ENCODE results near the gene C11orf87. TPM values are rescaled to one million over a fixed set of nuclear protein-coding genes. Genes with fewer than 3 reads are reported as not detected.

C11orf87 gene
- total and polyA plus RNA-seq, 2 of the 8 experiments (the other 6 are each of a cell fraction or from before 2014, with no cell fraction given) = 0.22 to 0.32 TPM

DNA sequence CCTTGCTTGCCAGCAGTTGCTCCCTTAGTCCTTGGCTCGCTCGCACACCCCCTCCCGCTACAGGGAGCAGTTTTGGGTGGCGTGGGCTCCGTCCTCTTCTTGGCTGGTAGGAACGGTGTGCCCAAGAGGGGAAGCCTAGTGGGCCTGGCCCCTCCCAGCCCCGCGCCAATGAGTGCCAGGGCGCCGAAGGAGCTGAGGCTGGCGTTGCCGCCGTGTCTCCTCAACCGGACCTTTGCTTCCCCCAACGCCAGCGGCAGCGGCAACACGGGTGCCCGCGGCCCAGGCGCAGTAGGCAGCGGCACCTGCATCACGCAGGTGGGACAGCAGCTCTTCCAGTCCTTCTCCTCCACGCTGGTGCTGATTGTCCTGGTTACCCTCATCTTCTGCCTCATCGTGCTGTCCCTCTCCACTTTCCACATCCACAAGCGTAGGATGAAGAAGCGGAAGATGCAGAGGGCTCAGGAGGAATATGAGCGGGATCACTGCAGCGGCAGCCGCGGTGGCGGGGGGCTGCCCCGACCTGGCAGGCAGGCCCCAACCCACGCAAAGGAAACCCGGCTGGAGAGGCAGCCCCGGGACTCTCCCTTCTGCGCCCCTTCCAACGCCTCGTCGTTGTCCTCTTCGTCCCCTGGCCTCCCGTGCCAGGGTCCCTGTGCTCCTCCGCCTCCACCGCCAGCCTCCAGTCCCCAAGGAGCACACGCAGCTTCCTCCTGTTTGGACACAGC, 1.6 kb downstream of the C11orf87 start:
- H4K20me1 ChIP-seq (replicated peaks in 1 of 2; ENCODE audit: control insufficient read depth in 1 of 2, insufficient read depth in 2 of 2, low read length in 2 of 2) = peaks cover 0 to 4% of the 10 kb centered on the region in 2 experiments
- H3K9me3 ChIP-seq (ENCODE audit: insufficient read depth in 2 of 2, low read depth in 1 of 2, low read length in 1 of 2) = no peaks in the 10 kb centered on the region
- ChIA-PET POLR2A (ENCODE audit: partially characterized antibody) (no interaction called here), CTCF (ENCODE audit: partially characterized antibody) (interaction anchor here (0.7 to 4.8 kb wide), 4 partner anchors 15 to 292 kb away, joined by 3 to 25 read pairs (median 4); no protein-coding TSS in a partner anchor)
- no peak overlapping the region for H2AK5ac ChIP-seq (ENCODE audit: low read depth, low read length)
- H4K5ac ChIP-seq (ENCODE audit: insufficient read length, low read depth, low read length) = no peak overlapping the region
- H3K9ac ChIP-seq (replicated peaks in 1 of 4; ENCODE audit: extremely low read depth in 1 of 4, low read depth in 3 of 4, low read length in 3 of 4) = no peak overlapping the region
- peaks cover 15 to 34% (median 30%) of the 10 kb centered on the region in 4 experiments for H3K27me3 ChIP-seq (replicated peaks in 1 of 4; ENCODE audit: control insufficient read depth in 3 of 4, extremely low read depth in 1 of 4, insufficient read depth in 3 of 4, low read length in 3 of 4)
- peak overlapping the region; percentile 77; the same call in 1 of the 2 replicates for H2AFZ ChIP-seq (ENCODE audit: low read length)
- H2BK5ac ChIP-seq (ENCODE audit: low read depth, low read length) = no peak overlapping the region
- WGBS, 2 experiments (ENCODE audit: extremely low coverage in 1 of 2, insufficient coverage in 1 of 2, insufficient read length in 1 of 2, insufficient replicate concordance in 2 of 2, low coverage in 1 of 2, low lambda C conversion rate in 2 of 2, missing lambda C conversion rate in 1 of 2) = 21% methylated on average over 39 of the region's 45 CpGs; no CpG with 5 or more reads in 1 of the 2 experiments
- peaks cover 16% of the 10 kb centered on the region for H3K23me2 ChIP-seq (ENCODE audit: low read depth, low read length)
- H3K56ac ChIP-seq (replicated peaks; ENCODE audit: insufficient read length, low read depth, low read length) = no peak overlapping the region
- H3K27ac ChIP-seq (ENCODE audit: low read depth, low read length) = no peak overlapping the region
- H3K4me1 ChIP-seq (replicated peaks in 1 of 4; ENCODE audit: control insufficient read depth in 3 of 4, insufficient read depth in 4 of 4, low read length in 3 of 4) = peaks cover 0 to 11% (median 6%) of the 10 kb centered on the region in 4 experiments; a peak in 5 of 7 replicates
- no peaks in the 10 kb centered on the region for H3K79me2 ChIP-seq (ENCODE audit: control insufficient read depth in 1 of 2, insufficient read depth in 2 of 2, low read length in 2 of 2)
- H3K23ac ChIP-seq (ENCODE audit: insufficient read length) = no peak overlapping the region
- no peak overlapping the region for H3K4ac ChIP-seq (replicated peaks; ENCODE audit: insufficient read length, low read depth, low read length)
- no peak overlapping the region for H4K91ac ChIP-seq (replicated peaks; ENCODE audit: insufficient read length, low read length)
- FAIRE-seq = no peak
- H2BK20ac ChIP-seq (ENCODE audit: low read length) = no peak overlapping the region
- H2BK12ac ChIP-seq (ENCODE audit: low read depth, low read length) = no peak overlapping the region; the same call in 1 of the 2 replicates
- TF ChIP-seq HDAC6 (IDR thresholded peaks at IDR 0.05; ENCODE audit: low read depth, low read length) (no peak), POLR2A (IDR thresholded peaks at IDR 0.05; ENCODE audit: control extremely low read depth in 1 of 2, low read depth in 2 of 2, low read length in 2 of 2) (no peak), RAD21 (IDR thresholded peaks at IDR 0.05 in 1 of 2, conservative IDR thresholded peaks at IDR 0.05 in 1 of 2; ENCODE audit: low read depth in 2 of 2, low read length in 2 of 2) (peak; percentile 31 to 47; a peak in 3 of 4 replicates), SUZ12 (IDR thresholded peaks at IDR 0.05; ENCODE audit: low read length) (peak; percentile 92; the same call in 1 of the 2 replicates), SP1 (IDR thresholded peaks at IDR 0.05; ENCODE audit: low read depth, low read length) (no peak), RBBP5 (IDR thresholded peaks at IDR 0.05; ENCODE audit: borderline replicate concordance, low read depth, low read length) (no peak), EZH2 (IDR thresholded peaks at IDR 0.05; ENCODE audit: low read depth, low read length, severe bottlenecking) (peak; percentile 85), TEAD4 (IDR thresholded peaks at IDR 0.05; ENCODE audit: low read depth, low read length) (no peak), ASH2L (IDR thresholded peaks at IDR 0.05; ENCODE audit: low read length) (peak; percentile 42)
- TF ChIP-seq, protein P1, sequence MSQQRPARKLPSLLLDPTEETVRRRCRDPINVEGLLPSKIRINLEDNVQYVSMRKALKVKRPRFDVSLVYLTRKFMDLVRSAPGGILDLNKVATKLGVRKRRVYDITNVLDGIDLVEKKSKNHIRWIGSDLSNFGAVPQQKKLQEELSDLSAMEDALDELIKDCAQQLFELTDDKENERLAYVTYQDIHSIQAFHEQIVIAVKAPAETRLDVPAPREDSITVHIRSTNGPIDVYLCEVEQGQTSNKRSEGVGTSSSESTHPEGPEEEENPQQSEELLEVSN (IDR thresholded peaks at IDR 0.05) = no peak
- no peaks in the 10 kb centered on the region for H3K36me3 ChIP-seq (ENCODE audit: control insufficient read depth in 2 of 4, insufficient read depth in 4 of 4, low read length in 3 of 4)
- H3K14ac ChIP-seq (ENCODE audit: insufficient read length) = no peak overlapping the region
- H3K18ac ChIP-seq (ENCODE audit: extremely low read depth, low read length) = no peak overlapping the region
- no peak overlapping the region; the same call in 1 of the 2 replicates for H2BK15ac ChIP-seq (ENCODE audit: low read length)
- no peak for DNase-seq (ENCODE audit: low read depth in 1 of 2, low spot score in 2 of 2)
- H4K8ac ChIP-seq (ENCODE audit: extremely low read depth, insufficient read depth, low read length) = no peak overlapping the region; the same call in 1 of the 2 replicates
- no peak overlapping the region for H2BK120ac ChIP-seq (replicated peaks; ENCODE audit: low read depth, low read length)
- H3K4me3 ChIP-seq (ENCODE audit: extremely low read depth in 1 of 4, insufficient read depth in 2 of 4, low read depth in 3 of 4, low read length in 4 of 4) = peak overlapping the region; percentile 41 to 69 (median 56)
- H3K4me2 ChIP-seq (ENCODE audit: insufficient read depth in 1 of 2, low read depth in 2 of 2, low read length in 2 of 2) = peak overlapping the region; percentile 94 to 98
- no peaks in the 10 kb centered on the region for H3K79me1 ChIP-seq (ENCODE audit: low read depth, low read length)

Measured in H1 (cell line).